Suprapubic skin (tissue), 4 donors: ENCODE data around the gene PAQR5.

Experiments
- POLR2A ChIP-seq, 2 donors: fragments of 450-650 bp; IDR thresholded peaks; one replicate each; pipeline ENCODE4 v1.6.1; 2017; ENCODE audit warnings: antibody characterized with exemption in 2 of 2, mild to moderate bottlenecking in 2 of 2, moderate library complexity in 2 of 2
- POLR2AphosphoS5 ChIP-seq, 3 donors: sonication (generic); formaldehyde crosslinking; IDR thresholded peaks; one replicate each; pipeline ENCODE4 v1.6.1; 2017; ENCODE audit warnings: antibody characterized with exemption in 3 of 3
- TF ChIP-seq, protein P1 (sequence below), 2 donors: fragments of 200-600 bp in 1 of 2; fragments of 450-650 bp in 1 of 2; sonication (generic) in 1 of 2; IDR thresholded peaks; one replicate each; pipeline ENCODE4 v1.5.1; 2016 to 2019; ENCODE audit warnings: antibody characterized with exemption in 2 of 2, mild to moderate bottlenecking in 1 of 2, moderate library complexity in 1 of 2

DNA sequence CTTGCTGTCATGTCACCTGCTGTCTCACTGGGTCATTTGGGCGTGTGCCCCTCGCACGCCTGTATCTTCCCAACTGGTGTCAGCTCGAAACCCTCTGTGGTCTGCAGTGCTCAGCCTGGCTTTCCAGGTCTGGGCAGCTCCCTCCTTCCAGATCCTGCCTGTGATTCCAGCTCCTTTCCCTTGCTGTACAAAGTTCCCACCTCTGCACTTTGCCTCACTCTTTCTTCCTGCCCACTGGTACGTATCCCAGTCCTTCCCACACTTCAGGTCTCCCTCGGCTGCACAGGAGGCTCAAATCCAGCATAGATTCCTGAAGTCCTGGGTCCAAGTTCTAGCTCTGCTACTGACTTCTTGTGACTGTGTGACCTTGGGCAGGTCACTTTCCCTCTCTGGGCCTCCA is 2.1 kb upstream of the PAQR5 start:
- TF ChIP-seq, protein P1, sequence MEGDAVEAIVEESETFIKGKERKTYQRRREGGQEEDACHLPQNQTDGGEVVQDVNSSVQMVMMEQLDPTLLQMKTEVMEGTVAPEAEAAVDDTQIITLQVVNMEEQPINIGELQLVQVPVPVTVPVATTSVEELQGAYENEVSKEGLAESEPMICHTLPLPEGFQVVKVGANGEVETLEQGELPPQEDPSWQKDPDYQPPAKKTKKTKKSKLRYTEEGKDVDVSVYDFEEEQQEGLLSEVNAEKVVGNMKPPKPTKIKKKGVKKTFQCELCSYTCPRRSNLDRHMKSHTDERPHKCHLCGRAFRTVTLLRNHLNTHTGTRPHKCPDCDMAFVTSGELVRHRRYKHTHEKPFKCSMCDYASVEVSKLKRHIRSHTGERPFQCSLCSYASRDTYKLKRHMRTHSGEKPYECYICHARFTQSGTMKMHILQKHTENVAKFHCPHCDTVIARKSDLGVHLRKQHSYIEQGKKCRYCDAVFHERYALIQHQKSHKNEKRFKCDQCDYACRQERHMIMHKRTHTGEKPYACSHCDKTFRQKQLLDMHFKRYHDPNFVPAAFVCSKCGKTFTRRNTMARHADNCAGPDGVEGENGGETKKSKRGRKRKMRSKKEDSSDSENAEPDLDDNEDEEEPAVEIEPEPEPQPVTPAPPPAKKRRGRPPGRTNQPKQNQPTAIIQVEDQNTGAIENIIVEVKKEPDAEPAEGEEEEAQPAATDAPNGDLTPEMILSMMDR (IDR thresholded peaks at IDR 0.05), result no peak
- TF ChIP-seq POLR2AphosphoS5 (IDR thresholded peaks at IDR 0.05) (no peak), POLR2A (IDR thresholded peaks at IDR 0.05) (no peak)
